ENCODE data around the gene NOSTRIN.
"Not testable (repeated sequence)": the region's sequence is repeated elsewhere in the genome, so short reads cannot be mapped to it uniquely, and the experiment has no call there.

NOSTRIN gene, protein sequence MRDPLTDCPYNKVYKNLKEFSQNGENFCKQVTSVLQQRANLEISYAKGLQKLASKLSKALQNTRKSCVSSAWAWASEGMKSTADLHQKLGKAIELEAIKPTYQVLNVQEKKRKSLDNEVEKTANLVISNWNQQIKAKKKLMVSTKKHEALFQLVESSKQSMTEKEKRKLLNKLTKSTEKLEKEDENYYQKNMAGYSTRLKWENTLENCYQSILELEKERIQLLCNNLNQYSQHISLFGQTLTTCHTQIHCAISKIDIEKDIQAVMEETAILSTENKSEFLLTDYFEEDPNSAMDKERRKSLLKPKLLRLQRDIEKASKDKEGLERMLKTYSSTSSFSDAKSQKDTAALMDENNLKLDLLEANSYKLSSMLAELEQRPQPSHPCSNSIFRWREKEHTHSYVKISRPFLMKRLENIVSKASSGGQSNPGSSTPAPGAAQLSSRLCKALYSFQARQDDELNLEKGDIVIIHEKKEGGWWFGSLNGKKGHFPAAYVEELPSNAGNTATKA
- total RNA-seq: 0 to 0.13 reads per million in 2 experiments

- no peak for DNase-seq (ENCODE audit: low read depth)
These were observed at the start of gene NOSTRIN for GRCh38 chr2:168801961-168802858. Gene NOSTRIN, plus strand, starts transcription at chr2:168802637. Its CDS starts 10 bp downstream, at chr2:168802647.

- no peak for DNase-seq (ENCODE audit: low read depth)
These were observed 48.6 kb upstream of the NOSTRIN start for GRCh38 chr2:168753765-168754329.

DNA sequence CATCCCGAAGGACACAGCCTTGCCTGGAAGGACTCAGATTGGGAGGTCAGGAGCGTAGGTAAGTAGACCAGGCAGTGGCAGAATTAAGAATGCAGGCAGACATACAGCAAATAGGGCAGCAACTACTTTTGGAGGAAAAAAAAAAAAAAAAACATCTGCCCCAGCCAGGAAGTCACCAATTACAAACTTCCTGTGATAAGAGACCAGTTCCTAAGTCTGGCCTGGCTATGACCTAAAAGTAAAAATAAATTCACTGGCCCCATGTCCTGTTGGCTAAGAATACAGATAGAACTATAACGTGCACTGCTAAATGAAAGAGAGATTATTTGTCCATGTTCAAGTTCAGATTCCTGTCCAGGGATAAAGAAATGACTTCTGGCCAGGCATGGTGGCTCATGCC is 45.2 kb upstream of the NOSTRIN start:
- DNase-seq (ENCODE audit: low read depth): no peak

- no peak for DNase-seq (ENCODE audit: low read depth)
These were observed 43.2 kb upstream of the NOSTRIN start for GRCh38 chr2:168758970-168759820.

DNA sequence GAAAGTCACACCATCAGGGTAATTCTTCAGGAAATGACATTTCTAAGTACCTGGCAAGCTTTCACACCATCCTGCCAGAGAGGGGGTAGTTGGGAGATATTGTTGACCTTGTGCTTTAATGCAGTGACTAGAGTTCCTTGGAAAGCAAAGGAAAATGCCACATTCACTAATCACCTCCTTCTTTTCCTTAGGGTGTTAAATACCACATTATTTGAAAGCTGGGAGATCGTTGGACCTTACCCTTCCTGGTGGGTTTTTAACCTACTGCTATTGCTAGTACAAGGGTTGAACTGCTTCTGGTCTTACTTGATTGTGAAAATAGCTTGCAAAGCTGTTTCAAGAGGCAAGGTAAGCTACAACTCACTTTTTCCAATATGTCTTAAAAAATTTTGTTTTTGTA is 37.0 kb upstream of the NOSTRIN start:
- DNase-seq (ENCODE audit: low read depth): no peak

- no peak for DNase-seq (ENCODE audit: low read depth)
These were observed 35.8 kb upstream of the NOSTRIN start for GRCh38 chr2:168766600-168766999.

DNA sequence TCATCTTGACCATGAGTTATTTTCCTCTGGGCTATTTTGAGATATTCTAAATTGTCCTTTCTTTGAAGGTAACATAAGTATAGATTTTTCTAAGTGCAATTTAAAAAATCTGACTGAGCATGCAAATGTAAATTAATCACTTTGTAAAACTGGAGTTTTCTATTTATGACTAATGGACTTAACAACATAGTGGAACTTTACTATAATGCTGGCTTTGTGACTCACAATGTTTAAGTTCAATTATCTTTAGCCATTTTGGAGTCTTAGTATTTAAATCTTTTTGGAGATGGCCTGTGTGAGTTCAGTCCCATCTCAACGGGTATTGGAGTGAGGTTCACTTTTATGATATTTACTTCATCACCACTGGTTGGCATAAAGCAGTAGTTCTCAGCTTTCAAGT is 35.2 kb upstream of the NOSTRIN start:
- no peak for DNase-seq (ENCODE audit: low read depth)

DNA sequence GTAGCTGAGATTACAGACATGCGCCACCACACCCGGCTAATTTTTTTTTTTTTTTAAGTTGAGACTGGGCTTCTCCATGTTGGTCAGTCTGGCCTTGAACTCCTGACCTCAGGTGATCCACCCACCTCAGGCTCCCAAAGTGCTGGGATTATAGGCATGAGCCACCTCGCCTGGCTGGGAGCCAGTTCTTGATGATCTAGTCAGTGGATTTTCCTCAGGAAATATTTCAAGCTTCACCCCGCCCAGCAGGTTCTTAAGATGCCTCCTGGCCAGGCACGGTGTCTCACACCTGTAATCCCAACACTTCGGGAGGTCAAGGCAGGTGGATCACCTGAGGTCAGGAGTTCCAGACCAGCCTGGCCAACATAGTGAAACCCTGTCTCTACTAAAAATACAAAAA is 34.1 kb upstream of the NOSTRIN start:
- DNase-seq (ENCODE audit: low read depth): not testable (repeated sequence)

DNA sequence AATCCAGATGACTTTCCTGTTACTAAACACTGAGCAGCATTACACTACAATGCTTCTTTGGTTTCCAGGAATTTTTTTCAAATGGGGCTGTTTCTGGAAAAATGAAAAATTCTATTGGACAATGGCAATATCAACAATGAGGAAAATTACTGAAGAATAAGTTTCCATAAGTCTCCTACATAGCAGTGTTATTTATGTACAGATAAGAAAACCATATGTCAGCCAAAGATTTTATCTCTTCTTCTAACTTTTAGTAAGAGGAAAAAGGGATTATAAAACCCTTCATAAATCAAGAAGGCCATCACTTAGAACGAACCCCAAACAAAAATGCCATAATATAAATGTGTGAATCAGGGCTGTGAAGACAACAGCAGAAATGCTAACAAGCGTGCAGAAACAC is 31.6 kb upstream of the NOSTRIN start:
- DNase-seq (ENCODE audit: low read depth): no peak

DNA sequence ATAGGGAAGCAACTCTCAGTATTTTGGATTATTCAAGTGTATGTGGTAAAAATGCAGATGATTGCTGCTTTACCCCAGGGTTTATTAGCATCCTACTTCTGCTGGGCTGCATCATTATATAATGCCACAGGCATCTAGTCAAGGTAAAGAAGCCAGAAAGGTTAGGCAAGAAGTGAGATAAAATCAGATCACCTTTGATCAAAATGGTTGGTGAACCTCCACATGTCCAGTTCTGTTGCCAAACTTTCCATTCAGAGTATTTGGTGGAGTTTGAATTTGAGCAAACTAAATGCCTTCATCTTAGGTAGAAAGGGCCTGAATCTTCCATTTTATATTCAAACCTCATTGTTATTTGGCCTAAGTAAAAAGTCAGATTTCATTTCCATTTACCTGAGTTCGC is 29.7 kb upstream of the NOSTRIN start:
- no peak for DNase-seq (ENCODE audit: low read depth)

DNA sequence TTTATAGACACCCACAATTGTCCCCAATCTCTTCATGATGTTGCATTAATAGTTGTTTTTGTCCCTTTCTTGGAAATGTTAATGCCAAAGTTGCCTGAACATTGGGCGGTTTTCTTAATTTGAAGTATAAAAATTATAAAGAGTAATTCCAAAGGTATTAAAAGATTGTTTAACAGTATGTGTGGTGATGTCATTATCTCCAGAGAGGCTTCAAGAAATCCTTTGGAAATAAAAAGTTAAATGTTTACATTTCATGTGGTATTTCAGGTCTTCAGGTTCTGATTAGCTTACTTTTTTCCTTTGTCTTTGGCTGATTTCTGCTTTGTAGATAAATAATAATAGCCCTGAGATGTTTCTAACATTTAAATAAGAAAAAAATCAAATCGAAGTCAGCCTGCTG is 29.3 kb upstream of the NOSTRIN start:
- DNase-seq (ENCODE audit: low read depth): no peak

DNA sequence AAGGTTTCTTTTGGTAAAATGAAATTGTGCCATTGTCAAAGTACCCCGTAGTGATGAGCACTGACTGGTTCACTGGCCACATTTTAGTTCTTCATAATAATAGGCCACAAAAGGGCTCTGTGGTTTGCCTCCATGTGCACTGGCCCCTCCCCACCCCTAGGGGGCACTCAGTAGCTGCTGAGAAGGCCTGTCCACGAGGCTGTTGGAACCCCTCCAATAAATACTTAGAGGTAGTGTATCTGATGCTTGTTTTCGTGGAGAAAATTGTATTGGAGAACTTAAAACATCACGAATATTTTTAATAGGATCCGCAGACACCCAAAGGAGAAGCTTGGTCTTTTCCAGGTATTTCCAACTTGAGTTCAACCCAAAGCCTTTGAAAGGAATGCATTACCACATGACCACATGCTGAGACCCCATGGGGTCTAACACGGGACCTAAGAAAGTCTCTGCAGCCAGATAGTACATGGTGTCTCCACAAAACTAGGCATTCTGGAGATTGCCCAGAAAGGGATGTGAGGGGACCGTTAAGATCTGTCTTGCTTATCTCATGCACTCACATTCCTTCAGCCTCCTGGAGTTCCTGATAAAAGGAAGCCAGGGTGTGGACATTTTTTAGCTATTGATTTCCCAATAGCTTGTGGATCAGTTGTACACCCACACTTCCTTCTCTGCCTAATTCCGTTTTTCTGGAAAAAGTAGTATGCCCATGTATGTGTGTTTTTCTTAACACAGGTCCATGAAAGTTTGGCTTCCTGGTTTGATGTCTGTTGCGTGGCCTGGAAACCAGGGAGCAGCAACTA is 28.5 kb upstream of the NOSTRIN start:
- no peak for DNase-seq (ENCODE audit: low read depth)

GRCh38 chr2:168775837-168776236 is 26.6 kb upstream of the NOSTRIN start:
- no peak for DNase-seq (ENCODE audit: low read depth)

DNA sequence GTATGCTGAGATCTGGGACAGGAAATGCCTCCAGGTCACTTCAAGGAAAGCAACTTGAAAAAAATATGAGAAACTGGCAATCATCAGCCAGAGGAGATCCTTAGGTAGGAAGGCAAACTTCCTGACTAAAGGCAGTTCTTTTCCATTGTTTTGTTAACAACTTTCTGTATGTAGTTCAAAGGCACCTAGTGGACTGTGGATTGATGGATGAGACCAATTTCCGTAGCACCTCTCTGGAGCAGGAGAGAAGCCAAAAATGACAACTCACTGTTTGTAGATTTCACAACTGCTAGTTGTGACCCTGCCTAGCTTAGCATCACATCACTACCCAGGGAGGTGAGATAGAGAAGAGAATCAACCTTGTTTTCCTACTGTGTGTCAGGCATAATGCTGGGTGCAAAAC is 21.8 kb upstream of the NOSTRIN start:
- DNase-seq (ENCODE audit: low read depth): no peak

- no peak for DNase-seq (ENCODE audit: low read depth)
These were observed 21.1 kb upstream of the NOSTRIN start for GRCh38 chr2:168781191-168781817.

- no peak for DNase-seq (ENCODE audit: low read depth)
These were observed 20.2 kb upstream of the NOSTRIN start for GRCh38 chr2:168782271-168782670.

- DNase-seq (ENCODE audit: low read depth): no peak
These were observed 17.4 kb upstream of the NOSTRIN start for GRCh38 chr2:168784993-168785392.

DNA sequence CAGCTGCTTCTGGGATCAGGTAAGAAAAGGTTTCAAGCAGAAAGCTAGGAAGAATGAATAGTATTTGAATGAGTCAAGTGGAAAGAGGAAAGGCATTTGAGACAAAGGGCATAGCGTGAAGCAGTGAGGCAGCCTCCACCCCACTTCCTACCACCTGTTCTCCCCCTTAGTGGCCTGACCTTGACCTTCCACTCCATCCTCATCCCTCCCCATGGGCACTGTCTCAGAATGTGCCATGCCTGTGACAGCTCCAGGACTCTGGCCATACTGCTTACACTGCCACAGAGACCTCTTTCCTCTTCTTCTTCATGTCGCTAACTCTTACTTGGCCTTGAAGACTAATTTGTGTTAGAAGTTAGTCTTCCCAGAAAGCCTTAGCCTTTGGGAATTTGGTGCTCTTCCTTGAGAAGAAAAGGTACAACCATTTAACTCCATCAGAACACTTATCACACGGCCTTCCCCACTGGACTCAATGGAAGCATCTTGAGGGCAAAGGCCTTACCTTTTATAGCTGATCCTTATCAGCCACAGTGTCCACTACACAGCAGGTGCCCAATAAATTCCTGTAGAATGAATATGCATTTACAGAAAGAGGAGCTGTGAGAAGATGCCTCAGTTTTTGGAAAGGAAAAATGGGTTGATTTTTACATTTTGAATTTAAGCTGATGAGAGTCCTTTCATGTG is 15.2 kb upstream of the NOSTRIN start:
- no peak for DNase-seq (ENCODE audit: low read depth)

GRCh38 chr2:168787782-168788376 is 14.6 kb upstream of the NOSTRIN start:
- DNase-seq (ENCODE audit: low read depth): no peak
